GM19467 (cell line): ENCODE measurements around the gene SRSF4.
"Not testable (repeated sequence)": the region's sequence is repeated elsewhere in the genome, so short reads cannot be mapped to it uniquely, and the experiment has no call there.

ENCODE experiments used
- ATAC-seq: cut with Tn5 transposase; IDR thresholded peaks from one replicate; pipeline ENCODE4 v1.9.1; 2021; ENCODE audit warnings: mild to moderate bottlenecking, moderate library complexity; ENCODE audit not compliant: unreplicated experiment

Gene SRSF4

GRCh38 chr1:29126198-29126597, 55.5 kb downstream of the SRSF4 start:
- no peak for ATAC-seq

- no peak for ATAC-seq
Measured at GRCh38 chr1:29125788-29126187, 55.9 kb downstream of the SRSF4 start.

- ATAC-seq = no peak
Measured at GRCh38 chr1:29125237-29125641, 56.5 kb downstream of the SRSF4 start.

GRCh38 chr1:29124366-29125236, 57.1 kb downstream of the SRSF4 start:
- no peak for ATAC-seq

- ATAC-seq = no peak
Measured at GRCh38 chr1:29123887-29124365, 57.8 kb downstream of the SRSF4 start, which contains the start of gene TMEM200B. TMEM200B (minus strand) TSS chr1:29123903; CDS start chr1:29121828, 2,075 bp downstream.

- no peak for ATAC-seq
Measured at GRCh38 chr1:29123053-29123886, 58.4 kb downstream of the SRSF4 start.

GRCh38 chr1:29122682-29123052, 59.0 kb downstream of the SRSF4 start:
- ATAC-seq = no peak

- ATAC-seq = no peak
Measured at GRCh38 chr1:29121936-29122681, 59.6 kb downstream of the SRSF4 start.

GRCh38 chr1:29121516-29121935, 60.2 kb downstream of the SRSF4 start:
- no peak for ATAC-seq

- ATAC-seq = no peak
Measured at GRCh38 chr1:29120947-29121485, 60.7 kb downstream of the SRSF4 start.

GRCh38 chr1:29120367-29120766, 61.3 kb downstream of the SRSF4 start:
- no peak for ATAC-seq

- ATAC-seq = no peak
Measured at GRCh38 chr1:29119121-29119929, 62.4 kb downstream of the SRSF4 start.

GRCh38 chr1:29117381-29117780, 64.3 kb downstream of the SRSF4 start:
- ATAC-seq = no peak

GRCh38 chr1:29114654-29115053, 67.0 kb downstream of the SRSF4 start:
- ATAC-seq = no peak

GRCh38 chr1:29113413-29114117, 68.1 kb downstream of the SRSF4 start:
- ATAC-seq = no peak

- ATAC-seq = no peak
Measured at GRCh38 chr1:29112705-29113412, 68.8 kb downstream of the SRSF4 start.

- ATAC-seq = not testable (repeated sequence)
Measured at GRCh38 chr1:29108041-29108440, 73.7 kb downstream of the SRSF4 start.

GRCh38 chr1:29105822-29106221, 75.9 kb downstream of the SRSF4 start:
- no peak for ATAC-seq

- no peak for ATAC-seq
Measured at GRCh38 chr1:29100487-29100886, 81.2 kb downstream of the SRSF4 start.
